ENCODE measurements around the gene DRC3.

DNA sequence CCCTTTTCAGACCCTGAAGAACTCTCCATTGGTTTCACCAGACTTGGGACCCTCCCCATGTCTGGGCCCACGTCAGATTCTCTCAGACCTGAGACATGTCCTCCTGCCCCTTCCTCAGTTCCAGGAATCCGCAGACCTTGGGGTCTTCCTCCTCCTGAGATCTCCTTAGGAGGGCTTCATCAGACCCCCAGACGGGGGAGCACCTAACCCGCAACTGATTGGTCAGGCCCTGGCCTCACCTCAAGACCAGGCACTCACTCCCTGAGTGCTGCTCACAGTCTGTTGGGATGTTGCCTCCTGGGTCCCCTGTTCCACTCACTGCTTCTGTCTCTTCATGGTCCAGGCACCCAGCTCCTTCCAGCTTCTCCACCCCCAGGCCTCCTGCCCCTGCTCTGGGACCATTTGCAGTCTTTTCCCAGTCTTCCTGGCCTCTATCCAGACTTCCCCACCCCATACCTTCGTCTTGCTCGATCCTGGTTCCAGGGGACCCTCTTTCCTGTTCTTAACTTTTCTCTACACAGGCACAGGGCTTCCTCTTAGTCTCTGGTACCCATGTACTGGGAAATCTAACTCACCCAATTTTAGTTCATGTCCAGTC, 67.7 kb downstream of the DRC3 start:
- TF ChIP-seq, protein P1, sequence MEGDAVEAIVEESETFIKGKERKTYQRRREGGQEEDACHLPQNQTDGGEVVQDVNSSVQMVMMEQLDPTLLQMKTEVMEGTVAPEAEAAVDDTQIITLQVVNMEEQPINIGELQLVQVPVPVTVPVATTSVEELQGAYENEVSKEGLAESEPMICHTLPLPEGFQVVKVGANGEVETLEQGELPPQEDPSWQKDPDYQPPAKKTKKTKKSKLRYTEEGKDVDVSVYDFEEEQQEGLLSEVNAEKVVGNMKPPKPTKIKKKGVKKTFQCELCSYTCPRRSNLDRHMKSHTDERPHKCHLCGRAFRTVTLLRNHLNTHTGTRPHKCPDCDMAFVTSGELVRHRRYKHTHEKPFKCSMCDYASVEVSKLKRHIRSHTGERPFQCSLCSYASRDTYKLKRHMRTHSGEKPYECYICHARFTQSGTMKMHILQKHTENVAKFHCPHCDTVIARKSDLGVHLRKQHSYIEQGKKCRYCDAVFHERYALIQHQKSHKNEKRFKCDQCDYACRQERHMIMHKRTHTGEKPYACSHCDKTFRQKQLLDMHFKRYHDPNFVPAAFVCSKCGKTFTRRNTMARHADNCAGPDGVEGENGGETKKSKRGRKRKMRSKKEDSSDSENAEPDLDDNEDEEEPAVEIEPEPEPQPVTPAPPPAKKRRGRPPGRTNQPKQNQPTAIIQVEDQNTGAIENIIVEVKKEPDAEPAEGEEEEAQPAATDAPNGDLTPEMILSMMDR (IDR thresholded peaks at IDR 0.05; ENCODE audit: low read length), result no peak
- TF ChIP-seq EZH2 (optimal IDR thresholded peaks at IDR 0.05; ENCODE audit: low read depth, low read length) (no peak), EZH2phosphoT487 (IDR thresholded peaks at IDR 0.05; ENCODE audit: low read length) (no peak)
